Measurements from ENCODE around the gene TNPO2.

Gene TNPO2

GRCh38 chr19:12723641-12724426, at the start of gene TNPO2:
Gene TNPO2 (minus strand): TSS chr19:12723932. CDS start chr19:12720977, 2,955 bp downstream.
- DNase-seq = peak; percentile 88

GRCh38 chr19:12772323-12772722, 48.6 kb upstream of the TNPO2 start:
- no peak for DNase-seq

GRCh38 chr19:12770922-12771321, 47.2 kb upstream of the TNPO2 start:
- DNase-seq = no peak

GRCh38 chr19:12769689-12770088, 46.0 kb upstream of the TNPO2 start:
- no peak for DNase-seq

GRCh38 chr19:12767666-12768065, 43.9 kb upstream of the TNPO2 start:
- DNase-seq = no peak

GRCh38 chr19:12767150-12767549, 43.4 kb upstream of the TNPO2 start:
- DNase-seq = no peak

GRCh38 chr19:12766051-12766521, 42.4 kb upstream of the TNPO2 start:
- DNase-seq = peak; percentile 89

GRCh38 chr19:12764698-12765097, 41.0 kb upstream of the TNPO2 start:
- DNase-seq = no peak

- no peak for DNase-seq
Observed at GRCh38 chr19:12763100-12763499, 39.4 kb upstream of the TNPO2 start.

GRCh38 chr19:12759686-12760085, 36.0 kb upstream of the TNPO2 start:
- no peak for DNase-seq

- DNase-seq = peak; percentile 92
Observed at GRCh38 chr19:12757544-12758274, 34.0 kb upstream of the TNPO2 start.

GRCh38 chr19:12756150-12756883, 32.6 kb upstream of the TNPO2 start:
- DNase-seq = no peak

- DNase-seq = no peak
Observed at GRCh38 chr19:12754465-12755196, 30.9 kb upstream of the TNPO2 start.

- no peak for DNase-seq
Observed at GRCh38 chr19:12752056-12752781, 28.5 kb upstream of the TNPO2 start.

- no peak for DNase-seq
Observed at GRCh38 chr19:12751635-12752034, 27.9 kb upstream of the TNPO2 start, which contains the start of gene BEST2. Gene BEST2 (plus strand): TSS chr19:12751791. CDS start chr19:12752593, 802 bp downstream.

GRCh38 chr19:12750851-12751250, 27.1 kb upstream of the TNPO2 start:
- DNase-seq = no peak

- DNase-seq = no peak
Observed at GRCh38 chr19:12749938-12750521, 26.3 kb upstream of the TNPO2 start.

- DNase-seq = no peak
Observed at GRCh38 chr19:12748489-12748888, 24.8 kb upstream of the TNPO2 start.

- DNase-seq = no peak
Observed at GRCh38 chr19:12745166-12745897, 21.6 kb upstream of the TNPO2 start.

GRCh38 chr19:12737835-12738351, 14.2 kb upstream of the TNPO2 start:
- no peak for DNase-seq

Measured in activated CD8-positive, alpha-beta memory T cell treated with anti-CD3 and anti-CD28 coated beads, Interleukin-2, amount 50 U/mL, for 48 hours (primary cell).